Pancreas (tissue), 10 donors: Measurements from ENCODE around the gene SVEP1. TPM values are rescaled to one million over a fixed set of nuclear protein-coding genes. Genes with fewer than 3 reads are reported as not detected.

Experiments used
- ATAC-seq, 4 donors: fragments of 200-7000 bp; cut with Tn5 transposase; one replicate each; pipeline versions ENCODE4 v1.8.0 to v1.9.1; 2020; ENCODE audit warnings: mild to moderate bottlenecking in 4 of 4, moderate library complexity in 4 of 4
- DNase-seq, 6 donors: peaks; one replicate each; pipeline ENCODE4 v3.0.0-alpha.2; 2020
- FAIRE-seq: peaks from 2 replicates; lab custom pipeline; 2012; peaks lifted over from hg19 to GRCh38; lab: Jason Lieb, UNC
- H3K27ac ChIP-seq, 4 donors: fragments of 200-600 bp; sonication (generic); 1 replicate in 3 of 4; 2 replicates in 1 of 4; pipeline versions ENCODE4 v1.5.0 to v1.8.0; 2020
- H3K27me3 ChIP-seq, 4 donors: fragments of 200-600 bp; one replicate each; pipeline ENCODE4 v1.8.0; 2021
- H3K36me3 ChIP-seq, 3 donors: fragments of 200-600 bp; sonication (generic) in 1 of 3; one replicate each; pipeline versions ENCODE4 v1.5.0 to v1.8.0; 2020 to 2021
- H3K4me1 ChIP-seq, 3 donors: fragments of 200-600 bp; one replicate each; pipeline ENCODE4 v1.8.0; 2021
- H3K4me3 ChIP-seq, 4 donors: fragments of 200-600 bp; sonication (generic) in 2 of 4; one replicate each; pipeline versions ENCODE4 v1.5.0 to v1.8.0; 2020 to 2021
- H3K9me3 ChIP-seq, 4 donors: fragments of 200-600 bp; one replicate each; pipeline ENCODE4 v1.8.0; 2021
- WGBS, 2 donors: extraction: QIAGEN DNeasy Blood & Tissue Kit; methylation state at CpG; one replicate each; pipeline ENCODE4 v1.1.7; 2013; 5-methylcytosine and 5-hydroxymethylcytosine counted together
- intact Hi-C, 3 donors: fragments of 100-400 bp; cut with DNase I; formaldehyde crosslinking; loops; one replicate each; pipeline versions ENCODE4 v1.11.1 to v1.14.2; 2022
- polyA plus RNA-seq, 2 donors: library from polyadenylated mRNA; stranded (reverse); fragments of 200-250 nt; gene quantifications; one replicate each; pipeline ENCODE4 v1.2.3, GENCODE V29; 2013
- total RNA-seq, 6 donors: library from RNA; stranded (reverse); fragmentation: NEBNext Ultra II Directional in 4 of 6; extraction: Animal tissue kit (Norgen Biotek cat#: 25700) in 4 of 6; gene quantifications; one replicate each; pipeline versions ENCODE4 v1.2.1 to v1.2.4, GENCODE V29; 2021 to 2023
- TF ChIP-seq, protein P1 (sequence below), 4 donors: fragments of 200-600 bp; sonication (generic) in 3 of 4; IDR thresholded peaks; one replicate each; pipeline versions ENCODE4 v1.5.0 to v1.8.0; 2021; ENCODE audit warnings: antibody characterized with exemption in 4 of 4
- donor health status: healthy with polysubstance abuse.
- donor health status: DM: no; HTN: no; CAD: no; lungs with moderate emphysema.
- donor health status: DM: no; HTN: no; CAD: no.
- donor health status: control.
- donor health status: control.
- donor health status: Bipolar disorder and iron deficiency.
- donor health status: DM: yes; HTN: yes; CAD: no.
- donor health status: DM: no; HTN: no; CAD: no.
- donor health status: DM: no; HTN: no; CAD: no.
- donor health status: DM: yes; HTN: yes; CAD: no.

The SVEP1 gene
- total and polyA plus RNA-seq, 8 donors, result 0.96 to 12.8 (median 4.3) TPM

DNA sequence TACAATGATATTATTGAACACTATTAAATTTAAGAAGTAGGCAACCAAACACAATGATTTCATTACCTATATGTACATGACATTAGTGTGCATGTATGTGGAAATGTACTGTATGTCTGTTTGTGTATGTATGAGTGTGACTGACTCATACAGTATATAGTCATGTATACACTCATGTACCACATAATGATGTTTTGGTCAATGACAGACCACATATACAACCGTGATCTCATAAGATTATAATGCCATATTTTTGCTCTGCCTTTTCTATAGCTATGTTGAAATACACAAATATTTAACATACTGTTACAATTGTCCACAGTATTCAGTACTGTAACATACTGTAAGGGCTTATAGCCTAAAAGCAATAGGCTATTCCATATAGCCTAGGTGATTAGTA lies 19.7 kb downstream of the SVEP1 start:
- no peak for FAIRE-seq
- TF ChIP-seq, protein P1, sequence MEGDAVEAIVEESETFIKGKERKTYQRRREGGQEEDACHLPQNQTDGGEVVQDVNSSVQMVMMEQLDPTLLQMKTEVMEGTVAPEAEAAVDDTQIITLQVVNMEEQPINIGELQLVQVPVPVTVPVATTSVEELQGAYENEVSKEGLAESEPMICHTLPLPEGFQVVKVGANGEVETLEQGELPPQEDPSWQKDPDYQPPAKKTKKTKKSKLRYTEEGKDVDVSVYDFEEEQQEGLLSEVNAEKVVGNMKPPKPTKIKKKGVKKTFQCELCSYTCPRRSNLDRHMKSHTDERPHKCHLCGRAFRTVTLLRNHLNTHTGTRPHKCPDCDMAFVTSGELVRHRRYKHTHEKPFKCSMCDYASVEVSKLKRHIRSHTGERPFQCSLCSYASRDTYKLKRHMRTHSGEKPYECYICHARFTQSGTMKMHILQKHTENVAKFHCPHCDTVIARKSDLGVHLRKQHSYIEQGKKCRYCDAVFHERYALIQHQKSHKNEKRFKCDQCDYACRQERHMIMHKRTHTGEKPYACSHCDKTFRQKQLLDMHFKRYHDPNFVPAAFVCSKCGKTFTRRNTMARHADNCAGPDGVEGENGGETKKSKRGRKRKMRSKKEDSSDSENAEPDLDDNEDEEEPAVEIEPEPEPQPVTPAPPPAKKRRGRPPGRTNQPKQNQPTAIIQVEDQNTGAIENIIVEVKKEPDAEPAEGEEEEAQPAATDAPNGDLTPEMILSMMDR (IDR thresholded peaks at IDR 0.05), result no peak
- Histone ChIP-seq H3K9me3 (no peaks in the 10 kb centered on the region), H3K36me3 (no peaks in the 10 kb centered on the region), H3K27me3 (no peaks in the 10 kb centered on the region), H3K27ac (no peak overlapping the region), H3K4me1 (no peaks in the 10 kb centered on the region), H3K4me3 (no peak overlapping the region)
- intact Hi-C loops, result no loop called here
- ATAC-seq, result no peak
- no peak for DNase-seq
- 60 to 69% methylated on average over 1 of the region's 1 CpG for WGBS, 2 donors

DNA sequence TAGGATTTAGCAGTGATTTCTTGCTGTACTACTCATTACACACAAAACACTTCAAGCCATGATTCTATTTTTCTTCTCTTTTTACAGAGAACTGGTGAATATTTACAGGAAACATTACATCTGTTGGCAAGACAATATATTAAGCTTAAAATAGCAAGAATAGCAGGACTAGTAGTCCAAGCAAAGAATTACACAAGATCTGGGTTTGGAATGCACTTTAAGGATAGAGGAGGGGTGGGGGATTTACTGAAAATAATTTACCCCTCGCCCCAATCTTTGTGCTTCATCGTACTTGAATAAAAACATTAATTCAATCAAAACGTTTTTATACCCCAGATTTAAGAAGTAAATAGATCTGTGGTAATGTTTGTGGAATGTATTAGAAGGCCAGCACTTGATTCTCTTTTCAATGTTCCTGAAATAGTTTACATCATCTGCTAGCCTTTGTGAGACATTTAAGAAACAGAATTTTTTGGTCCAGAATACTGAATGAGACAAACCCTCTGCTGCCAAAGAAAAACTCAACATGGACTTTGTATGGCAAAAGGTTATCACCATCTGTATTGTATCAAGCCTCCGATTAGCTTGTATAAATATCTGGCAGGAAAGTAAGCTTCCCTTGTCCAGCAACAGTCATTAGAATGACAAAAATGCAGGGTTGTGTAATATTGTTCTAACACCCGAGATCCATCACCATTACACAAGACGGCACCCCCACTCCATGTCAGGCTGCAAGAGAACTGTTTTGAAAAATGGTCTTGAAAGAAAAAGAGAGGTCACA lies 23.8 kb downstream of the SVEP1 start:
- H3K27ac ChIP-seq, result peak overlapping the region in 1 of 4 donors; percentile 5
- WGBS, 2 donors, result 10 to 20% methylated on average over 6 of the region's 6 CpGs

DNA sequence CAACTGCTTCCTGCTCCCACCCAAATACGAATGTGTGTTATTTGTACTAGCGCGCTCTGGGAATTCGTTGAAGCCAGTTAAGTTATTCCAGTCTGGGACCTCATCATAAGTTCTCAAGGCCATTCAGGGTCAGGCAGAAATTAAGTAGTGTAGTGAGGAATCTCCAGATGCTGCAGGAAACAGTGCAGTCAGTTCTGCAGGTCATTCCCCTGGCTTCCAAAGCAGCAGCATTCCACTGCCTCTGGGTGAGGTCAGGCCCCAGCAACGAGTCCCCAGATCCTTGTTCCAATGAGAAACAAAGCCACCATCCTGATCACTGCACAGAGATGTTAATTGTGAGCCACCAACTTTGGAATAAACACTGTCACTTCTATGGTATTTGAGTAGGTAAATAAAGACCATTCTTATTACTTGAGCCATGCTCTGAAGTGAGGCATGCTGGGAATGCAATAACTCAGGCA lies 33.1 kb downstream of the SVEP1 start:
- intact Hi-C loops, result no loop called here
- WGBS, 2 donors, result 57 to 64% methylated on average over 5 of the region's 5 CpGs
- no peaks in the 10 kb centered on the region for H3K27me3 ChIP-seq
- peak in 2 of 4 donors; percentile 47 to 60 for ATAC-seq
- DNase-seq, result peak in 1 of 6 donors; percentile 3
- no peaks in the 10 kb centered on the region for H3K36me3 ChIP-seq
- H3K27ac ChIP-seq, result no peak overlapping the region
- H3K4me1 ChIP-seq, result no peaks in the 10 kb centered on the region
- no peak overlapping the region for H3K4me3 ChIP-seq
- no peak for FAIRE-seq
- H3K9me3 ChIP-seq, result no peaks in the 10 kb centered on the region
- TF ChIP-seq, protein P1 (IDR thresholded peaks at IDR 0.05), result no peak

More for the DNA sequence above, 23.8 kb downstream of the SVEP1 start:
- TF ChIP-seq, protein P1 (IDR thresholded peaks at IDR 0.05), result no peak
- intact Hi-C loops, result no loop called here
- H3K9me3 ChIP-seq, result no peaks in the 10 kb centered on the region
- H3K36me3 ChIP-seq, result no peaks in the 10 kb centered on the region
- H3K4me1 ChIP-seq, result no peaks in the 10 kb centered on the region
- H3K27me3 ChIP-seq, result no peaks in the 10 kb centered on the region
- DNase-seq (peak in 4 of 6 donors; percentile 31 to 50 (median 36)), ATAC-seq (peak; percentile 88 to 97 (median 91)), FAIRE-seq (peak; percentile 57)
- H3K4me3 ChIP-seq, result no peak overlapping the region

DNA sequence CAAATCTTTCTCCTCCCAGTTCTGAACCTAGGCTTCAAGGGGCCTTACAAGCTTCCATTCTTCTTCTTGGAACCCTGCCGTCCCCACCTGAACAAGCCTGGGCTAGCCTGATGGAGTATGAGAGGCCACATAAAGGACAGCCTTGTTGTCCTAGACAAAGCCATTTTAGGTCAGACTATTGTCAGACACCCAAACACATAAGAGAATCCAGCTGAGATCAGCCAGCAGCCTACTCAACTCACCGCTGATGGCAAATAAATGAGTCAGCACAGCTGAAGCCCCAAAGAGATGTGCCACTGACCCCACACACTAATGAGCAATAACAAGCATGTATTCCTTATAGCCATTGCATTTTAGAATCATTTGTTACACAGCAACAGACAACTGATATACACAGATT lies 33.8 kb downstream of the SVEP1 start:
- intact Hi-C loops, result no loop called here

More for the DNA sequence above, 33.8 kb downstream of the SVEP1 start:
- no peaks in the 10 kb centered on the region for H3K4me1 ChIP-seq
- no peak overlapping the region for H3K27ac ChIP-seq
- WGBS, 2 donors, result 80 to 88% methylated on average over 2 of the region's 2 CpGs
- FAIRE-seq (no peak), ATAC-seq (no peak), DNase-seq (no peak)
- H3K36me3 ChIP-seq, result no peaks in the 10 kb centered on the region
- no peaks in the 10 kb centered on the region for H3K9me3 ChIP-seq
- no peak overlapping the region for H3K4me3 ChIP-seq
- TF ChIP-seq, protein P1 (IDR thresholded peaks at IDR 0.05), result no peak
- no peaks in the 10 kb centered on the region for H3K27me3 ChIP-seq
